Neural progenitor cell (in vitro differentiated cells): ENCODE results near the gene CHRM5.

ENCODE experiments used
- CTCF ChIP-seq: fragments of 200-600 bp; sonication (generic); IDR thresholded peaks from 2 replicates; pipeline ENCODE4 v1.5.1; 2017; ENCODE audit warnings: antibody characterized with exemption, mild to moderate bottlenecking
- EZH2 ChIP-seq: fragments of 200-600 bp; sonication (generic); IDR thresholded peaks from 2 replicates; pipeline ENCODE4 v1.6.1; 2017; ENCODE audit warnings: antibody characterized with exemption, mild to moderate bottlenecking, moderate library complexity
- EZH2phosphoT487 ChIP-seq: fragments of 200-600 bp; sonication (generic); IDR thresholded peaks from 2 replicates; pipeline ENCODE4 v1.6.1; 2017; ENCODE audit warnings: antibody characterized with exemption

- TF ChIP-seq CTCF: no peak
- TF ChIP-seq EZH2: no peak
- no peak for TF ChIP-seq EZH2phosphoT487
These were observed 42.0 kb upstream of the CHRM5 start for GRCh38 chr15:33926260-33926659.
